Stimulated activated naive CD8-positive, alpha-beta T cell treated with anti-CD3 and anti-CD28 coated beads, Interleukin-15, Interleukin-2, amounts not matched to agents 100 U/mL and 50 U/mL, for 24 hours (primary cell): ENCODE results near the gene KRTAP2-4.
"Not testable (repeated sequence)": the region's sequence is repeated elsewhere in the genome, so short reads cannot be mapped to it uniquely, and the experiment has no call there.

Experiments used
- ATAC-seq: fragments of 150-1000 bp; cut with Tn5 transposase; one replicate; pipeline ENCODE4 v1.10.0; 2021
- DNase-seq: peaks from one replicate; pipeline ENCODE4 v3.0.0; 2021

KRTAP2-4 gene

GRCh38 chr17:41071606-41072360 lies 6.1 kb upstream of the KRTAP2-4 start:
- DNase-seq (no peak), ATAC-seq (no peak)

DNA sequence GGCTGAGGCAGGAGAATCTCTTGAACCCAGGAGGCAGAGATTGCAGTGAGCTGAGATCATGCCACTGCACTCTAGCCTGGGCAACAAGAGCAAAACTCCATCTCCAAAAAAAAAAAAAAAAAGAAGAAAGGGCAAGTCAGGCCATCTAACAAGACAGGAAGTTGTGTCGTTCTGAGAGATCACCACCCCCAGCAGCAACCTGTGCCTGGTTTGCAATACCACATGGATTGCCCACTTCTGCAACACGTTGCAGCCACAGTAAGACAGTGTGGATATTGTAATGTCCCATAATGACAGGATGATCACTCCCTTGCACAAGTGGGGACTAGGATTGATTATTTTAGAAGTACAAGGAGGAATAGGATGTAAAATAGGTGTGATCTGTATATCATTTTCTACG lies 3.4 kb upstream of the KRTAP2-4 start:
- DNase-seq (no peak), ATAC-seq (no peak)

DNA sequence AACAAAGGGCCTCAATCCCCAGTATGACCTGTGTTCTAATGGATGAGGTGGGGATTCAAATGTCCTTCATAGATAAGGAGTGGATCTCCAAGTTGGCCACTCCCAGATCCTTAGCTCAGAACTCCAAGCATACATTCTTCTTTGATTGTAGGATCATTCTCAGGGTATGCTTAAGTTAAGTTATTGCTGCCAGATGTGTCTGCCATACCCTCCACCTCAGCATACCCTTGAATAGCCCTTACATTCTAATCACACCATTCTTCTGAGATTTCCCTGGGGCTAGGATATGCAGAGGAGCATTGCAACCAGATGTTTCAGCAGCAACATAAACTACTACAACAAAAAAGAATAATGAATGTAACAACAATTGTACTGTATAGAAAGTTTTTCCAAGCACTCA lies 1.6 kb upstream of the KRTAP2-4 start:
- DNase-seq = no peak
- ATAC-seq = no peak

DNA sequence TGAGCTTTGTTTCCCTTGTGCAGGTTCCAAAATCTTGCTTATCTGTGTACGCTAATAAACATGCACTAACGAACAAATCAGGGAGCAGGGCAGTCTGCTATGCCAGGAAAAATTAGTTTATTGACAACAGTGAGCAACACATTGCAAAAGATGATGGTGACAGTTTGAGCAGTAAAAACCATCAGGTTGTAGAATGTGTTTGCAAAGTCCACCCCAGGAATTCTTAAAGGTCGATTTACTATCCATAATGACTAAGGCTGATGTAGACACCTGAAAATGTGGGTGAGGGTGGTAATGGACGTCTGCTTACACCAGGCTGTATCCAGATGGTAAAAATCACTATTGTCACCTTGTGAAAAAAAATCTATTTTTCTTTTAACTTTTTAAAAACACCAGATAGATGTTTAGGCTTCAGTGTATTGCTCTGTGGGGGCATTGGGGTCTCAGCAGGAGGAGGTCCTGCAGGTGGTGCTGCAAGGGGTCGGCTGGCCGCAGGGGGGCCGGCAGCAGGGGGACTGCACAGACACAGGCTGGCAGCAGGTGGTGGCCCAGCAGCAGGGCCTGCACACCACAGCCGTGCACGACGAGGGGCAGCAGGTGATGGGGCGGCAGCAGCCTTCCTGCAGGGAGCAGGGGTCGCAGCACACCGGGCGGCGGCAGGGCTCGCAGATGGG lies 526 bp downstream of the KRTAP2-4 start:
- not testable (repeated sequence) for ATAC-seq, DNase-seq

DNA sequence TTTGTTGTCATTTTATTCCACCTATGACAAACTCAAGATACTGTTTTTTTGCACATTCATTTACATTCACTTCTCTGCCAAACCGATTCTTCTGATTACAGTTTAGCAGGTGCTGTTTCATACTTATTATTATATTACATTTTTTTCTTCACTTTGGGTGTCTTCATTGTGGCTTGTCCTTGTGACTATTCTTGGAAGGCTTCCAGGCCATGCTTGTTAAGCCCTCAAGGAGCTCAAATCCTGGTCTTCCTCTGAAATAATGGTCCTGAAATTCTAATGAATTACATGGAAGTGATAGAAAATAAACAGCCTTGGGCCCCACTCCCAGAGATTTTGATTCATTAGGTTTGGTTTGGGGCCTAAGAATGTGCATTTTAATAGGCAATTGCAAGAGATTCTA lies 1.4 kb downstream of the KRTAP2-4 start:
- ATAC-seq = no peak

DNA sequence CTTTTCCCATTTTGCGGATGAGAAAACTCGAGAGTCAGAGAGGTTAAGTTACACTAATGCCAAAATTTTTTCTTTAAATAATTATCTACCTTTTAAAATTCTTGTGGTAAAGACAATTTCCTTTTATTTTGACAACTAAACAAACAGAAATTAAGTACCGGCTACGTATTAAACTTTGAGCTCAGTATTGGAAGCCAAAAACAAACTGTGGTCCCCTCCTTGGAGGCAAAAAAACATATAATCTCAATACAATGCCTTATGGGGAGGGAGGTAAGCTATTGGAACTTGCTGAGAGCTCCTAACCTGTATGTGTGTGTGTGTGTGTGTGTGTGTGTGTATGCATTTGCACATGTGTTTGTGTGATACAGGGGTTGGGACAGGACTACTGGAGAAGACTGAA lies 2.2 kb downstream of the KRTAP2-4 start:
- ATAC-seq = no peak
- no peak for DNase-seq

More for the DNA sequence above, 1.4 kb downstream of the KRTAP2-4 start:
- DNase-seq = no peak

DNA sequence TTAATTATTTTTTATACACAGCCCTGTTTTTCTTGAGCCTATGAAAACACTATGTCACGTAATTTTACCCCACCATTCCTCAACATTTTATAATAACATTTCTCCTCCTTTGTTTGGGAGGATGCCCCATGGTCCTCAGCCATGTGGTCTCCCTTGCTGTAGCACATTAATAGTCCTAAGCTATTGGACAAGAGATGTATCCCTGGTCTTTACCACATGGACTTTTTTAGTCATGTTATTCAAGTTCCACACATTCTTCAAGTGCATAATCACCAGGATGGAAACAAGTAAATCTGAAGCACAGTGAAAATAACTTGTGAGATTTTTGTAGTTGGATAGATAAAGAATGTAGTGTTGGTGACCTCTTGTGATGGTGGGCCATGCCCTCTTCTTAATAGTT lies 3.7 kb downstream of the KRTAP2-4 start:
- no peak for DNase-seq
- ATAC-seq = no peak

DNA sequence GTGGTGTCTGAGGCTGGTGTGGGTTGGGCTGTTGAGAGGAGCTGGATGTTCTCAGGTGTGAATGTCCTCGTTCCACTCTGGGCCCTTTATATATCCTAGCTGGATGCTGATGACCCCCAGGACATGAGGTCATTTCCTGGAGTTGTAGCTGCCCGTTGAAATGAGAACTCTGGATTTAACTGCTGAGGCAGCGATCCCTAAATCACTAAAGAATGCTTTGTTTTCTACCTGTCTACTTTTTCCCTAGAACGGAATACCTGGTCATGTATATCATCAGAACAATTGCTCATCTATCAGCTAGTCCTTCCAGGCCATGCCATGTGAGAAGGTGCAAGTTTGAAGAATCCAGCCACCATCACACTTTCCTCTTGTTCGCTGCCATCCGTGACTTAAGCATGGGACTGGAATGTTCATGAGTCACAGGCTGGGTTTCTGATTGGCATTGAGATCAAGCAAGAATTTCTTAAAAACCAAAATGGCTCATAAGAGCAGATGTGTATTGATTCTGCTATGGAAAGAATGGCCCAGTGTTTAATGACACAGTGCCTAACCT lies 5.6 kb downstream of the KRTAP2-4 start, which contains the start of gene KRTAP2-3:
Gene KRTAP2-3 (minus strand): TSS at position 63 of the 553 bp plus-strand sequence. CDS start 64 bp downstream, outside the sequence.
- ATAC-seq (no peak), DNase-seq (no peak)

- DNase-seq, ATAC-seq: not testable (repeated sequence)
Measured at GRCh38 chr17:41059276-41060051, 6.2 kb downstream of the KRTAP2-4 start.

- DNase-seq = no peak
Measured at GRCh38 chr17:41058741-41059140, 6.9 kb downstream of the KRTAP2-4 start.

GRCh38 chr17:41057547-41057946 lies 8.1 kb downstream of the KRTAP2-4 start:
- ATAC-seq (no peak), DNase-seq (no peak)

More at GRCh38 chr17:41058741-41059140, 6.9 kb downstream of the KRTAP2-4 start:
- ATAC-seq = no peak

GRCh38 chr17:41055130-41055529 lies 10.5 kb downstream of the KRTAP2-4 start, which contains the start of gene KRTAP2-2:
Gene KRTAP2-2, minus strand, starts transcription at chr17:41055230. Its CDS starts 19 bp downstream, at chr17:41055211.
- ATAC-seq = not testable (repeated sequence)

GRCh38 chr17:41054556-41054955 lies 11.1 kb downstream of the KRTAP2-4 start:
- not testable (repeated sequence) for ATAC-seq, DNase-seq

More at GRCh38 chr17:41055130-41055529, 10.5 kb downstream of the KRTAP2-4 start, which contains the start of gene KRTAP2-2:
- DNase-seq = not testable (repeated sequence)

DNA sequence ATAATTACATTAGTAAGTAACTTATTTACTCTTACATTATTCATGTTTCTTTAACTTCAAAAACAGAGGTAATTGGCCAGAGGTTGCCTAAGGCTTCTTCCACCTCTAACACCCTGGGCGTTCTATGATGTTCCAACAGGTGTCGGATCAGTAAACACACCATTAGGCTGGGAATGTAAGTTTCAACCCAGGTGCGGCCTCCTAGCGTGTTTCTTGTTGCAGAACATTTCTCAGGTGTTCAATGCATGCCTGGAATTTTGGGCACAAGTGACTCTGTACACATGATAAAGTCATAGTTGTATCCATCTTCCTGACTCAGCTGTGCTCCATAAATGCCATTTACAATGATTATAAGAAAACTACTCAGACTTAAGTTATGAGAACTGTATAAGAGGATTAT lies 11.7 kb downstream of the KRTAP2-4 start:
- ATAC-seq (no peak), DNase-seq (no peak)

DNA sequence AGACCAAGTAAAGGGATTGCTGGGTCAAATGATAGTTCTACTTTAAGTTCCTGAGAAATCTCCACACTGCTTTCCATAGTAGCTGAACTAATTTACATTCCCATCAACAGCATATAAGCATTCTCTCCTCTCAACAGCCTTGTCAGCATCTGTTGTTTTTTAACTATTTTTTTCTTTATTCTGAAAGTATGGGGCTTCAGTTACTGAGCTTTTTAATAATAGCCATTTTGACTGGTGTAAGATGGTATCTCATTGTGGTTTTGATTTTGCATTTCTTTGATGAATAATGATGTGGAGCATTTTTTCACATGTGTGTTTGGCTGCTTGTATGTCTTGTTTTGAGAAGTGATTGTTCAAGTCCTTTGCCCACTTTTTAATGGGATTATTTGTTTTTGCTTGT lies 13.1 kb downstream of the KRTAP2-4 start:
- no peak for ATAC-seq

DNA sequence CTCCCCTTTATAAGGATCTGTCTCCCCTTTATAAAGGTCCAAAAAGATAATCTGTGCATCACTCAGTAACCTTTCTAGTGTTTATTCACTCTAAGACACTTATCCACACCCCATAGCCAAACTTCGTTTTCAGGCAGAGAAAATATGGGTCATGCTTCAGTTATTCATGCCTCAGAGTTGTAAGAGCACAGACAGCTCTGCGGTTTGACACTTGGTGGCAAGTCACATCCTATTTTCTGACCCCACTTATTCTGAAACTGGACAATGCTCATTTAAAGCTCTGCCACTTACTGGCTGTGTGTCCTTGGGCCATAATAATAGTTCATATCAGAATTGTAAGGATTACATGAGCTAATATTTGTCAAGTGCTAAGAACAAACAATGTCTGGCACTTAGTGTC lies 16.6 kb downstream of the KRTAP2-4 start:
- no peak for ATAC-seq
- DNase-seq = no peak

More for the DNA sequence above, 13.1 kb downstream of the KRTAP2-4 start:
- DNase-seq = no peak

- no peak for DNase-seq
Measured at GRCh38 chr17:41048441-41048840, 17.2 kb downstream of the KRTAP2-4 start.

DNA sequence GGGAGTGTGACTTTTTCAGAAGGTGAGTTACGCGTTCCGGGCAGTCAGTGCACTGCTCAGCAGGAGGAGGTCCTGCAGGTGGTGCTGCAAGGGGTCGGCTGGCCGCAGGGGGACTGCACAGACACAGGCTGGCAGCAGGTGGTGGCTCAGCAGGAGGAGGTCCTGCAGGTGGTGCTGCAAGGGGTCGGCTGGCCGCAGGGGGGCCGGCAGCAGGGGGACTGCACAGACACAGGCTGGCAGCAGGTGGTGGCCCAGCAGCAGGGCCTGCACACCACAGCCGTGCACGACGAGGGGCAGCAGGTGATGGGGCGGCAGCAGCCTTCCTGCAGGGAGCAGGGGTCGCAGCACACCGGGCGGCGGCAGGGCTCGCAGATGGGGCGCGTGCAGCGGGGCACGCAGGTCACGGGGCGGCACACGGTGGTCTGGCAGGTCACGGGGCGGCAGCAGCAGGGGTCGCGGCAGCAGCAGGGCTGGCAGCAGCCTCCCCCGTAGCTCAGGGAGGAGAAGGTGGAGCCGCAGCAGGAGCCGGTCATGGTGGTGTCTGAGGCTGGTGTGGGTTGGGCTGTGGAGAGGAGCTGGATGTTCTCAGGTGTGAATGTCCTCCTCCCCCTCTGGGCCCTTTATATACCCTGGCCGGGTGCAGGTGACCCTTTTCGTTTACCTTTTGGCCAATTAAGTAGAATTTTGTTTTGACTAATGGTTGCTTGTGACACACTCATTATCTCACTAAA lies 18.8 kb downstream of the KRTAP2-4 start, which contains the start of gene KRTAP2-1:
Gene KRTAP2-1 (minus strand): TSS at position 582 of the 731 bp plus-strand sequence. CDS start 49 bp downstream, at position 533.
- DNase-seq, ATAC-seq: not testable (repeated sequence)

More at GRCh38 chr17:41048441-41048840, 17.2 kb downstream of the KRTAP2-4 start:
- no peak for ATAC-seq

DNA sequence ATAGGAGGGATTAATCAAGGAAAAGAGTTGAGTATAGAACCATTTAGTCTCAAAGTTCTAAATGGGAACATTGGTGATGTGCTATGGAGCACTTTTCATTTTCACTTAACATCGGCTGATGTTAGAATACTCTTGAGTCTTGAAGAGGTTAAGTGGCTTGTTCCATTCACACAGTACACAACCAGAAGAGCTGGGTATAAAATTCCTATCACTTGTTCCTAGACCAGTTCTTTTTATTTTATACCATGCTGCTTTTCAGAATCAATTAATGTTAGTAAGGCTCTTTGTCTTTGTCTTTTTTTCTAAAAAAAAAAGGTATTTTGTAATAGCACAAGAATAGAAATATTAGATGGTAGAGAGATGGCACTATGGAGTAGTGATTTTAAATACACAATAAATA lies 22.7 kb downstream of the KRTAP2-4 start:
- no peak for ATAC-seq
- DNase-seq = no peak

GRCh38 chr17:41040783-41041571 lies 24.7 kb downstream of the KRTAP2-4 start, which contains the start of gene KRTAP1-1:
Gene KRTAP1-1, minus strand, starts transcription at chr17:41041450. Its CDS starts 53 bp downstream, at chr17:41041397.
- not testable (repeated sequence) for ATAC-seq, DNase-seq
